NCI-H524 treated with DMSO at 0.1 percent for 48 hours (cell line): ENCODE results near the gene TXNRD2.
"Not testable (repeated sequence)": the region's sequence is repeated elsewhere in the genome, so short reads cannot be mapped to it uniquely, and the experiment has no call there.

Experiments used
- DNase-seq: peaks from one replicate; lab custom pipeline; 2025; lab: John Stamatoyannopoulos, UW

Gene TXNRD2

GRCh38 chr22:19923914-19924513, 17.6 kb downstream of the TXNRD2 start:
- DNase-seq = no peak

GRCh38 chr22:19921544-19922081, 20.0 kb downstream of the TXNRD2 start:
- DNase-seq = no peak

DNA sequence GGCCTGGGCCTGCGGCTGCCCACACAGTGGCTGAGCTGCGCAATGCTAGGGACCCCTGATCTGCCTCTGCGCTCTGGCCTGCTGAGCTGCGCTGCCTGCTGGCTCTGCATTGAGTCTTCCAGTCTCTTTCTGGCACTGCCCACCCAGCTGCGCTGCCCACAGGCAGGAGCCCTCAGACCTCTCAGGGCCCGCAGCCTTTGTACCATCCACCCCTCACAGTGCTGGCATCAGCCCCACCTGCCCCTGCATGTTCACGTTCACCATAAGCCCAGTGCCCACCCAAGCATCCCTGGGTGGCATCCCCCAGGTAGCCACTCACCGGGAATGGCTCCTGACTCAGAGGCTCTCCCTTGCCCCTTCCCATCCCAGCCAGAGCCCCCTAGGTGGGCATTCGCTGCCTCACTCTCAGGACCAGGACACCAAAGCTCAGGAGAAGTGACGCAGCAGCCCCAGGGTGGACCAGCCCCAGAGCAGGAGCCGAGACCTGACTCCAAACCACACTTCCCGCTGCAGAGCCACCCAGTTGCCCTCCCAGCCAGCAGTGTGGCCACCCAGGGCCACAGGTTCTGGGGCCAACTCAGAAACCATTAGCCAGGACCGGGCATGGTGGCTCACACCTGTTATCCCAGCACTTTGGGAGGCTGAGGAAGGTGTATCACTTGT, 21.8 kb downstream of the TXNRD2 start:
- DNase-seq = no peak

- DNase-seq = no peak
These were observed 23.1 kb downstream of the TXNRD2 start for GRCh38 chr22:19918332-19919106.

- DNase-seq = no peak
These were observed 24.1 kb downstream of the TXNRD2 start for GRCh38 chr22:19917389-19918138.

GRCh38 chr22:19916941-19917340, 24.7 kb downstream of the TXNRD2 start:
- DNase-seq = no peak

DNA sequence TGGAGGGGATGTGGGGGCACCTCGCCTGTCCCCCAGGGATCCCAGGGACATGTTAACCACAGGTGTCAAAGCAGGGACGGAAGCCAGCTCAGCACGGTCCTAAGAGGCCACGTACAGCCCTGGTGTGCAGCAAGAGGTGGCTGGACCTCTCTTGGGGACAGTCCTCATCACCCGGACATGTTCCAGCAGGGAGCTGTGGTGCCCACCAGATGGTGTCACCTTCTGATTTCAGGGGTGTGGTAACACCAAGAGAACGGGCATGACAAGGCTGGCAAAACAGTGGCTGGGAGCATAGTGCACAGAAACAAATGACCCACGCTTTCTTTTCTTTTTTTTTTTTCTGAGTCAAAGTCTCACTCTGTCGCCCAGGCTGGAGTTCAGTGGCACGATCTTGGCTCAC, 25.6 kb downstream of the TXNRD2 start:
- no peak for DNase-seq

- DNase-seq = no peak
These were observed 26.2 kb downstream of the TXNRD2 start for GRCh38 chr22:19915287-19915954.

GRCh38 chr22:19914201-19914943, 27.2 kb downstream of the TXNRD2 start:
- no peak for DNase-seq

DNA sequence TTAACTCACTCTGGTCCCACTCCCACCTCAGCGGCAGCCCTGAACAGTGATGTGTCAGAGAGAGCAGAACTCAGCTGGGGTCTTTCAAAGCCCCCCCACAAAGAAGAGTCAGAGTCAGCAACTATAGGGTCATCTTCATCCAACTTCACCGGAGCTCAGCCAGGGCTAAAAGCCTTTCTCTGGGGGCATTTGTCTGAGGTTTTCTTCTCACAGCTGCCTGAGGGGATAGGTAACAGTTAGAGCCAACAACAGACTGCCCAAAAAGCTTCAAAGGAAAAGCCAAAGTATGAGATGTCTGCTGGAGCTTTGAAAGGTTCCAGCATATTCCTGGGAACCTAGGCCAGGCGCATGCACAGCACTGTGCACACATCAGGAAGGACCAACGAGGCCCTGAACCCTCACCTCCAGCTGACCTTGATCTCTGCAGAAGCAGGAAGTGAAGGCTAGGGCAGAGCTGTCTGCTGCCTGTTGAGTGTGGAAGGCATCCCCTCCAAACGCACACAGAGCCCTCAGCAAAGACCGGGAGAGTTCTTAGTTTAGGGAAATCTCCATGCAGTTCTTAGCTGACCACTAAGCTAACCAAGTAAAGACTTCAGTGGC, 28.2 kb downstream of the TXNRD2 start:
- DNase-seq = no peak

DNA sequence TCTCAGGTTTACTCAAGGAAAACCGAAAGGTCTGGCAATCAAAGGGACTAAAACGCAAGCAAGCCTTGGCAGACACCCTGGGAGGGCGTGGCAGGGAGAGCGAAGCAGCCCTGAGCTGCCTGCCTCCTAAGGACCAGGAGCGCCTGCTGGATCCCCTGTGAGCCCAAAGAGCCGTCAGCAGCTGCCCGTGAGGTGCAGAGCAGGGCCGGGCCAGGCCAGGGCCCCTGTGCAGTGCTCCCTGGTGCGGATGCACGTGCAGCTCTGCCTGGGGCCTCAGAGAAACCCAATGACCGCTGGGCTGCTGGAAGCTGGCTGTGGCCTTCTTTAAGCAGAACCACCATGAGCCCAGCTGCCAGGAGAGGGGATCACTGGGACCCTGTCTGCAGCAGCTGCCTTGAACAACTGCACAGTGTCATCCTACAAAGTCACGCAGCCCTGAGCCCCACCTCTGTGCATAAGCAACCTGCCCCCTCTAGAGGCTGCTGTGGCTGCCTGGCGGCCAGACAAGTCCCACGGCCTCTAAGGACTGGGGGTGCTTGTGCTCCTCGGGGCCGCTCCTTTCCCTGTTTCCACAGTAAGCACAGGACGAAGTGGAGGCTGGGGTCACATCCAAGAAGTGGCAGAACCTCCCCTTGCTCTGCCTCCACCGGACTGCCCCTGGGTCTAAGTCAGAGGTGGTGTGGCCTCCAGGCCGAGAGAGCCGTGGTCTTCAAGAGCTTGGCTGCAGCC, 29.2 kb downstream of the TXNRD2 start:
- no peak for DNase-seq

- no peak for DNase-seq
These were observed 29.9 kb downstream of the TXNRD2 start for GRCh38 chr22:19911540-19912270.

DNA sequence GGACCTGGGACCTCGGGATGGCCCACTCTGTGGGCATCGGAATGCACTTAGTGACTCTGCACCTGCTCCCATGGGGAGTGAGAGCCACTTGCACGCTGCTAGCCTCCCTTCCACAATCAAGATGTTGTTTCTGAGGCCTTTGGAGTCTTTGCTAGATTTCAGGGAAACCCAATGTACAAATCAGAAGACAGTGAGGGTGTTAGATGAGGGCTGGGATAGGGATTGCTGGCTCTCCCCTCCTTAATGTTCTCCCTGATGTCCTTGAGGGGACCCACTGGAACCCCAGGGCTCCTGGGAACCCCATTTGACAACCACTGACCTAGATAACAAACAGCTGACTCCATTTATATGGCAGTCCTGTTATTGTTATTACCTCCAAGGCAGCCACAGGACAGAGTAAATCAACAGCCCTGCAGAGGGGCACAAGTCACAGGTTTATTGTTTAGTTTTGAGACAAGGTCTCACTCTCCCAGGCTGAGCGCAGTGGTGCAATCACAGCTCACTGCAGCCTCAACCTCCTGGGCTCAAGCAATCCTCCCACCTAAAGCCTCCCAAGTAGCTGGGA, 31.4 kb downstream of the TXNRD2 start:
- DNase-seq = no peak

DNA sequence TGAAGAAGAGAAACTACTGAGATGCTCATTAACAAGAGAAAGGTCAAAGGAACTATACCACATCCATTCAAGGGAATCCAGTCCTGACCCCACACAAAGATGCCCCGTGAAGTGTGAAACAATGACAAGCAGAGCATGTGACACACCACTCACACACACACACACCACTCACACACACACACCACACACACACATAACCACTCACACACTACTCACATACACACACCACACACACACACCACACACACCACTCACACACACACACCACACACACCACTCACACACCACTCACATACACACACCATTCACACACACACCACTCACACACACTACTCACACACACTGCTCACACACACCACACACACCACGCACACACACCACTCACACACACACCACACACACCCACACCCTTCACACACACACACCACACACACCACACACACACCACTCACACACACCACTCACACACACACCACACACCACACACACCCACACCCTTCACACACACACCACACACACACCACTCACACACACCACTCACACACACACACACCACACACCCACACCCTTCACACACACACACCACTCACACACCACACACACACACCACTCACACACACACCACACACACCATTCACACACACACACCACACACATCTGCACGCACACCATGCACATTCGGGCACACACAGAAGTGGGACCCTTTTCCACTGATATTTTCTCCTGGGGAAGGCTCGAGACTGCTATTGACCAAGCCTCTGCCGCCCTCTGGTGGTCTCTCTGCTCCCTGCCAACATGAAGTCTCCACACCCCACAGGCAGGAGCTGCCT, 32.1 kb downstream of the TXNRD2 start:
- DNase-seq = peak; percentile 23

DNA sequence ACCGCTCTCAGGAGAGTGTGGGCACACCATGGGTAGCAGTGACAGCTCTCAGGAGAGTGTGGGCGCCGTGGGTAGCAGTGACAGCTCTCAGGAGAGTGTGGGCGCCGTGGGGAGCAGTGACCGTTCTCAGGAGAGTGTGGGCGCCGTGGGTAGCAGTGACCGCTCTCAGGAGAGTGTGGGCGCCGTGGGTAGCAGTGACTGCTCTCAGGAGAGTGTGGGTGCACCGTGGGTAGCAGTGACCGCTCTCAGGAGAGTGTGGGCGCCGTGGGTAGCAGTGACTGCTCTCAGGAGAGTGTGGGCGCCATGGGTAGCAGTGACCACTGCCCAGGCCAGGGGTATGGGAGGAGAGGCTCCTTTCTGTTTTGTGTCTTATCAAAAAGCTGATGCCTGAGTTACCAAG, 33.7 kb downstream of the TXNRD2 start:
- not testable (repeated sequence) for DNase-seq

DNA sequence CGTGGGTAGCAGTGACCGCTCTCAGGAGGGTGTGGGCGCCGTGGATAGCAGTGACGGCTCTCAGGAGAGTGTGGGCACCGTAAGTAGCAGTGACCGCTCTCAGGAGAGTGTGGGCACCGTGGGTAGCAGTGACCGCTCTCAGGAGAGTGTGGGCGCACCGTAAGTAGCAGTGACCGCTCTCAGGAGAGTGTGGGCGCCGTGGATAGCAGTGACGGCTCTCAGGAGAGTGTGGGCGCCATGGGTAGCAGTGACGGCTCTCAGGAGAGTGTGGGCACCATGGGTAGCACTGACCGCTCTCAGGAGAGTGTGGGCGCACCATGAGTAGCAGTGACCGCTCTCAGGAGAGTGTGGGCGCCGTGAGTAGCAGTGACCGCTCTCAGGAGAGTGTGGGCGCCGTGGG, 34.8 kb downstream of the TXNRD2 start:
- not testable (repeated sequence) for DNase-seq

DNA sequence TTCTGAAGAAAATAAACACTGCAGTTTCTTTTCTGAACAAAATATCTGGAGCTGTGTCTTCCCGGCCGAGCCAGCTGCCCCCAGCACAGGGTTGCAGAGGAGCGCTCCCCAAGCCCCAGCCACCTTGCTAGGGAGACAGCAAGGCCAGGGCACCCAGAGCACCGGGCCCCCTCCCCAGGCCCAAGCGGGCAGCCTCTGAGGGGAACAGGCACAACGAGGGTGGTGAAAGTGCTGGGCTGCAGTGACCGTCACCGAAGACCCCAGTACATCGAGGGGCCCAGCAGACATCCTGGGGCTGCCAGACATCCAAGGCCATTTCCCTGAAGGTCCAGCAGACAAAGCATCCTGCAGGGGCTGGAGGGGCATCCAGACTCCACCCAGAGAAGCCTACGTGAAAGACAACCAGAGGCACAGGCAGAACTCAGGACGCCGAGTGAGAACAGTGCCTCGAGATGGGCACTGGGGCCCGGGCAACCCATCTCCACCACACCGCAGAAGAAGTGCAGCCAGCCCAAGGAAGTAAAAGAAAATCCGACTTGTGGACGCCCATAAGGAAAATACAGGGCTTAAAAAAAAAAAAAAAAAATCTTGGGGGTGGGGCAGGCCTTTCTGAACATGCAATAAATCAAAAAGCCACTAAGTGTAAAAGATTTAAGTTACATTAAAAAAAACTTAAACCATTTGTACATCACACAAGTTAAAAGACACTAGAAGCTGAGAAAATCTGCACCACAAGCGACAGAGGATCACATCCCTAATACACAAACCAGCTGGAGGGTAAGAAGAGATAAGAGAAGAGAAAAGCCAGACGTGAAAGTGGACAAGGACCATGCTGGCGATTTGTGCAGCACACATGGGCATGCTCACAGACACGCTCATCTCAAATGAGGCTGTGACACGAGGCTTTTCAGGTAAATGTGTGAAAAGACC, 36.0 kb downstream of the TXNRD2 start:
- no peak for DNase-seq
